Activated CD4-positive, alpha-beta T cell treated with anti-CD3 and anti-CD28 coated beads for 4 hours (primary cell): ENCODE results near the gene ARMS2.
A peak's percentile ranks its signal among the peaks of the same experiment; 100 is the strongest.

Experiments used
- DNase-seq, 2 donors: peaks; one replicate each; pipeline ENCODE4 v3.0.0-alpha.2; 2020

ARMS2 gene, protein sequence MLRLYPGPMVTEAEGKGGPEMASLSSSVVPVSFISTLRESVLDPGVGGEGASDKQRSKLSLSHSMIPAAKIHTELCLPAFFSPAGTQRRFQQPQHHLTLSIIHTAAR

DNA sequence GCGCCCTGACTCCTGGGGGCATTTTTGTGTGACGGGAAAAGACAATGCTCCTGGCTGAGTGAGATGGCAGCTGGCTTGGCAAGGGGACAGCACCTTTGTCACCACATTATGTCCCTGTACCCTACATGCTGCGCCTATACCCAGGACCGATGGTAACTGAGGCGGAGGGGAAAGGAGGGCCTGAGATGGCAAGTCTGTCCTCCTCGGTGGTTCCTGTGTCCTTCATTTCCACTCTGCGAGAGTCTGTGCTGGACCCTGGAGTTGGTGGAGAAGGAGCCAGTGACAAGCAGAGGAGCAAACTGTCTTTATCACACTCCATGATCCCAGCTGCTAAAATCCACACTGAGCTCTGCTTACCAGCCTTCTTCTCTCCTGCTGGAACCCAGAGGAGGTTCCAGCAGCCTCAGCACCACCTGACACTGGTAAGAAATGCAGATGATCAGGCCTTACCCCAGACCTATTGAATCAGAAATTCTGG lies at the start of gene ARMS2:
Gene ARMS2 (plus strand): TSS at position 51 of the 478 bp plus-strand sequence. CDS start 75 bp downstream, at position 126.
- DNase-seq, result no peak

DNA sequence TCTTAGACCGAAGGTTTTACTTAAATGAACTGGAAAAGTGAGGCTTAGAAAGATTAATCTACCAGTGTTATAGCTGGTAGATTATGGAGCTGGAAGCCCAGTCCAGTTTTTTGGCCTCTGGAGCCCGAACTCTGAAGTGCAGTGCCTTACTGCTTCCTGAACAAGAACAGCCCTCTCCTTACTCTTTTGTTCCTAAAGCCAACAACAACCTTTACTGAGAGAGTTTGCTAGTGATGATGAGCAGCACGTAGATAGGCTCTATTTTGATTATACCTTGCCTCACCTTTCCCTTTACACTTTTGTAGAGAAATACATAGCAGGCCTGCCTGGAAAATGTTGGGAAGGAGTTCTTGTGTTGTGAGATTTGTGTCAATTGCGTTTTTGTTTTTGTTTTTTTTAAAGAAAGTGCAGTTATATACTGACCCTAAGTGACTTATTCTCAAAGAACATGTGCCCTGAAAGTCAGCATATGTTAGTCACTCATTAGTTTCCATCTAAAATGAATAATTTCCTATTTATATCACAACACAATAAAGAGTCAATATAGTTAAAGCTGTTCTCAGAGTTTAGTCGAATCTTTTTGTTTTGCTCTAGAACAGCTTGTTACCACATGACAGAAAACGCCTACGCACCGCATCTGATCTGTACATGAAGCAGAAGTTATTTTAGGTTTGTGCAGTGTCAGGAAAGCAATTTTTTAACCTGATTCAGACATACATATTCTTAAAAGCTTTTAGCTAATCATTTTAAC lies 46.9 kb upstream of the ARMS2 start:
- DNase-seq, result peak; percentile 8 to 82

DNA sequence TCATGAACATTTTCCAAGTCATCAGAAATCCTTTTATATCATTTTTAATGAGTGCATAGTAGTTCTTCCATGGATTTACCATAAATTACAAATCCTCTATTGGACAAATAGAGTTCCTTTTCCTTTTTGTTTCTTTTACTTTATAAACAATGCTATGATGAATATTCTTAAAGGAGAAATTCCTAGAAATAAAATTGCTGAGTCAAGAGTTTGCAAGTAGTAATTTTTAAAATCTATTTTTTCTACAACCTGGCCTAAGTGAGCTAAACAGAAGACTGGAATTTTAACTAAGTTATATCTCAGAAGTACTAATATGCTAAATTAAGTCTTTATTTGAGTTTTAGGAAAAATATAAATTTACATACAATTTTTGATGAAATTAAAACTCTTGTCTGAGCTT lies 41.1 kb upstream of the ARMS2 start:
- no peak for DNase-seq

DNA sequence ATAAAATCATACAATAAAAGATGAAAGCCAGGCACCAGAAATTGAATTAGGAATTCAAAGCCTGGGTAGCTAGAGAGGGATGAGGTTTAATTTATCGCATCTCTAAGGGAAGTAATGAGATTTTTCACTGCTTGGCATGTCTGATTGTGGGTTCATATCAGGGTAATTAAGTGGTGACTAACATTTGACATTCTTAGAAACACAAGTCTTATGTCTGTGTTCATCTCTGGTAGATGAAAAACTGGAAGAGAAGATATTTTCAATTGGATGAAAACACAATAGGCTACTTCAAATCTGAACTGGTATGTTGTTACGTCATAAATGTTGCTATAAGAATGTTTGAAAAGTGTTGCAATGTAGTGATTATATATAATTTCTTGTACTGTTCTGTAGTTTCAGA lies 36.8 kb upstream of the ARMS2 start:
- DNase-seq, result no peak

DNA sequence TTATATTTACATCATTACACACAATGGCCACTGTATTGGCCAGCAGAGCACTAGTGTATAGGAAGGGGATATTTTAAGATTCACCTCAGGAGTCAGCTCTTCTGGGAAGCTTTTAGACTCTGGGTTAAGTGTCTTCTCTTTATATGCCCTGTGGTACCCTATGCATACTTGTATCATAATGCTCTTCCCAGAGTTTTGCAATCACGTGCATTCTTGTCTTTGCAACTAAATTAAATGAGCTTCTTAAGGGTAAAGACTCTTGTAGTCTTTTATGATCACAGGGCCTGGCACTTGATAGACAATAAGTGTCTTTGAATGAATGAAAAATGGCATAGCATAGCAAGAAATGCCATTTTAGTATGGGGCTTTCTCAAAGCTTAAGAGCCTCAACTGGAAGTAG lies 35.4 kb upstream of the ARMS2 start:
- no peak for DNase-seq

DNA sequence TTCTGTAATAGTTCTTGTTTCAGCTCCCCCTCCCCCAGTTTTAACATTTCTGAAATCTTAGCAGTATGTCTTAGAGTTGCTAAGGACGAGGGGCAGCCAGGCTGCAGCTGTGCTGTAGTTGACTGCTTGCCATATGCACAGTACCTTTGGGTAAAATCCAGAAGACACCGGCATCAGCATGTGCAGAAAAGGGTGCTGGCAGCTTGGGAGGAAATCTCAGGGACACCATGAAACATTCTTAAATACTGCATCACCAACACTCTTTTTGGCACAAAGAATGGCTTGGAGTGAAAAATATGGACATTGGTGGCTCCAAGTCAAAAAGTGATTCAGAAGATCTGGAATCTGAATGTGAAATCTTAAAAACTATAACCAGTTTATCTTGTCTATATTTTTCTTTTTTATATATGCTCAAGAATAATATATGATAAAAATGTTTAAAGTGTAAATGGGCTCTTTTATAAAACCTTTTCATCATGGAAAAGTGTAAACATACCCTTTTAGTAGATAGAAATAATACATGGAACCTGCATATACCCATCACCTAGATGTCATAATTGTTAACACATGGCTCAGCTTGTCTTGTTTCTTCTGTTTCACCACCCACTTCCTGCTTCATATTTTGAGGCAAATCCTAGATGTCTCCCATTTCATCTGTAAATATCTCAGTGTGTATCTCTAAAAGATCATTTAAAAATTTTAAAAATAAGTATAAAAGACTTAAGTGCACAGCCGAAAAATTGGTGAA lies 34.4 kb upstream of the ARMS2 start:
- DNase-seq, result no peak

DNA sequence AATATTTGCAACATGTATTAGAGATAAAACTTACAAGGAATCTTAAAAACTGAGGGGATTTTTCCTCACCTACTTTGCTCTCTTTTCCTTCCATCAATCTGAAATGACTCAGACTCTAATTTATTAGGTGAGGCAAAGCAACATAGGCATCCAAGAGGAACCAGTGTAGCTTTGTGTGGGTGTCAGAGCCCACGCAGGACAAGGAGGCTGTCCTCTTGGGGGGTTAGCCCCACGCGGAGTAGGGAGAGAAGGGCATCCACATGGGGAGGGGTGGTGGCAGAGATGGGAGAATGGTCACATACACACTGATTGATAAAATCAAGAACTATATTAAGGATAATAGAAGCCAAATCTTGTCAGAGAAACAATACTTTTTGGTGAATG lies 33.8 kb upstream of the ARMS2 start:
- no peak for DNase-seq

DNA sequence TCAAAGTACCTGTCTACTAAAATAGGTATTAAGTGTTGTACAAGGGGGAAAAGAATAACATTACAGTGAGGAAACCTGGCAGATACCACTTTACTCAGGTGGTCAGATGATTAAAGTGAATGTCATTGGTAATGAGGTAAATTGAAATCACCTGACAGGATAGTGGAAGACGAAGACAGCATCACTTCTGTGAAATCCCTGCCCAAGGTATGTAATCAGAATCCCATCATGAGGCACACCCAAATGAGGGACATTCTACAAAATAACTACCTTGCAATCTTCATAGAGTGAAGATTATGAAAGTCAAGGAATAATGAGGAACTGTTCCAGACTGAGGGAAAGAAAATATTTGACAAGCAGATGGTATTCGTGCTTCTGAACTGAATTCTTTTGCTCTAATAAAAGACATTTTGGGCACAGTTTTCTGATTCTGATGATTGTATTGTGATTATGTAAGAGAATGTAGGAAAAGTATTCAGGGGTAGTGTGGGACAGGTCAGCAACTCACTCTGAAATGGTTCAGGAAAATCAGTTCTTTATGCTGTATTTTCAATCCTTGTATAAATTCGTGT lies 33.3 kb upstream of the ARMS2 start:
- no peak for DNase-seq

DNA sequence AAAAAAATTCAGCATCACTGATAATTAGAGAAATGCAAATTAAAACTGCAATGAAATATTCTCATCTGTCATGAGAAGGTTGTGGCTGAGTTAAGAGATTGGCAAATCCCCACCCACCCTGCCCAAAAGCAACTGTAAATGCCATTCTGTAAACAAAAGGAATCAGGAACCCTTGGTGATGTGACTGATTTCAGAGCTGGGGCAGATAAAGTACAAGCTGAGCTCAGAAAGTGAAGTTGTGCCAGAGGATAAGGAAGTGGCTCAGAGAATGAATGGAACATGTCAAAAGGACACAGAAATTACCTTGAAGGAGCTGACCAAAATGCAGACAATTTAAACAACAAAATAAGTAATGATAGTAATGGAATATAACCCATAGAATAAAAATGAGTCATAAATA lies 32.7 kb upstream of the ARMS2 start:
- DNase-seq, result no peak

DNA sequence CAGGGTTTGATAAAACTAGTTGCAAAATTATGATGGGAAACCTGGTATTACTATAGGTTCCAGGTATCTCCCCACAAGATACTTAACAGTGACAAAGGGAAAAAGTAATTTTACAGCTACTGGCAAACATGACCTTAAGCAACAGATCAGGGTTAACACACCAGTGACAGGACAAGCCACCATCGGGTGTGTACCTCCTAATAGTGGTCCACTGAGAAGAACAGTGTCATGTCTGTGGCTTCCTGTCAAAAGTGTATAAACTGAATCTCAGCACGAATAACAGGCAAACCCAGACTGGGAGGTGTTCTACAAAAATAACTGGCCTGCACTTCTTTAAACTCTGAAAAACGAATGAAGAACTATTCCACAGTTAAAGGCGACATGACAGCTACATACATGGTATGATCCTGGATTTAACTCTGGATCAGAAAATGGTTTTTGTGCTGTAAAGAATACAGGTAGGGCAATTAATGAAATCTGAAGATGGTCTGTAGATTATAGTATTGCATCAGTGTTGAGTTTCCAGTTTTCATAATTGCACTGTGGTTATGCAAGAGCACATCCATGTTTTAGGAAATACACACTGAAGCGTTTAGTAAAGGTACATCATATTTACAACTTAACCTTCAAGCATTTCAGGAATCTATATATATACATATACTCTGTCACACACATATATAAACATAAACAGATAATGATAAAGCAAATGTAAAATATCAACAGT lies 32.0 kb upstream of the ARMS2 start:
- peak in 1 of 2 donors; percentile 6 for DNase-seq

DNA sequence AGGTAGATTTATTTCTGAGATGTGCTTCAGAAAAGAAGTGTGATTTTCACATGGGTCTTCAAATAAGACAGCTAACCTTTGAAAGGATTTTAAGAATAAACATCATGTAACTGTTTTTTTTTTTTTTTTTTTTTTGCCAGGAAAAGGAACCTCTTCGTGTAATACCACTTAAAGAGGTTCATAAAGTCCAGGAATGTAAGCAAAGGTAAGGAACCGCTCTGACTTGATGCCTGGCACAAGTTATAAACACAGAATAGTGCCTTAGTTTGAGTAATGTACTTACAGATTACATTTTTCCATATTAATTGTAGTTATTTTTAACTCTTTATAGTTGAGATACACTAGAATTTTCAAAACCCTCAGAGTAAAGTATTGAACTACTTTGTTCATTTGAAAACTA lies 30.4 kb upstream of the ARMS2 start:
- DNase-seq, result no peak

DNA sequence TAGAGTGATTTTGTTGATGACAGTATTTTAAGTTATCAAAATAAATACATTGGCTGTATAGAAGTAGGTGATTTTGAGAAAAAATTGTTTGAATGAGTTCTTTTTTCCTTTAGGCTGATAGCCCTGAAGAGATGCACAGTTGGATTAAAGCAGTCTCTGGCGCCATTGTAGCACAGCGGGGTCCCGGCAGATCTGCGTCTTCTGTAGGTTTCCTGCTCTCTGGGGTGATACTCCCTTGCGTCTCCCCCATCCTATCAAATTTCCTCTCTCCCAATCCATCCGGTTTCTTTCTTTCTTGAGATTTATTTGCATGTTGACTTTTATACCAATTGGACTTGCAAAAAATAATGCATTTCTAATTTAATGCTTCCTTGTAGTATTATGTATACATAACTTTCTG lies 27.6 kb upstream of the ARMS2 start:
- no peak for DNase-seq

DNA sequence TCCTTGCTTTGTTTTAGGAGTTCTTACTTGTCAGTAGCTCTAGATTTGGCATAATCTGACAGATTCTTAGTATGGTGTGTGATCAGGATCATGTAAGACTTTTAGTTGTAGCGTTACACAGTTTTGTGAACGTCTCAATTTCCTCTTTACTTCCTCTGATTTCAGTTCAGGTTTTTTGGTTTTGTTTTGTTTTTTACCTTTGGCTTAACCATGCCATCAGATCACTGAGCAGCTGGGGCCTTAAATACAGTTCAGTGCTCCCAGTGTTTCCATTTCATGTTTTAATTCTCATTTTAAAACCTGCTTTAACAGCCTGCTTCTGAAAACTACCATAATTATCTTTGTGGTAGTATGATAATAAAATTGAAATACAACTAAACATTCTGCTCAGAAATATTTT lies 27.2 kb upstream of the ARMS2 start:
- no peak for DNase-seq

DNA sequence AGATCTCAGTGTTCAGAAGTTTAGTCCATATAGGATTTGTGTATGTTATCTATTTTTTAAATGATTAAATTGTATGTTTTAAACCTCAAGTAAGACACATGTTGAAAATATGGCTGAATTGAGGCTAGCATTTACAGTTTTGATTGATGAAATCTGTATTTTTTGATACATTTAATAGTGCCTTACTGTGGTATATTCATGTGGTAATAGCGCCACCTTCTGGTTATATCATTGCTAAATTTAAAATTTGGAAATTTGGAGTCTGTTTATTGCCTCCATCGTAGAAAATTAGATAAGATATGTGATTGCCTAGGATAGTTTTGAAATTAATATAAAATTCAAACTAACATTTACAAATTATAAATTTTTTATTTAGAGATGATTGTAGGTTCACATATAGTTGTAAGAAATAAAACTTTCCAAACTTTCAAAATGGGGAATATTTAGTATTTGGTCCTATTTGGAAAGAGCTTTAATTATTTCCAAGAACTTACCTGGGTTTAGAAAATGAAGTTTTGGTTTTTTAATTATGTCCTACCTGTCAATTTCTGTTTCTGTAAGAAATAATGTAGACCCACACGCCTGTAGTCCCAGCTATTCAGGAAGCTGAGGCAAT lies 19.1 kb upstream of the ARMS2 start:
- peak in 1 of 2 donors; percentile 8 for DNase-seq

DNA sequence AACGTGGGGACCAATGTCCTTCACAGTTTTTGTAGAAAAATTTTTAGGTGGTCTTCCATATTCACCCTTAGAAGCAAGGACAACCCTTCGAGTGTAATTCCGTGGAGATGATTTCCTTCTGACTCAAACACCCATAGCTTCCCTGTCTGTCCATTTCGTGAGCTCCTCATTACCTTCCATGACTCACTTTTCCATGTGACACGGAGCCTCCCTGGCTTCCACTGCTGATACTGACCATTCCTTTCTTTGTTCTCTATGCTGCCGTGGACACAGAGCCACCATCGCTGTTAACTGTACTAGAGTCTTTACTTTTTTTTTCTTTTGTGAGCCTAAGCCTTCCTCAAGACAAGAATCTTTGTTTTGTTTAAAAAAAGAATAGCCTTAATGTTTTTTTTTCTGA lies 12.5 kb upstream of the ARMS2 start:
- DNase-seq, result no peak

DNA sequence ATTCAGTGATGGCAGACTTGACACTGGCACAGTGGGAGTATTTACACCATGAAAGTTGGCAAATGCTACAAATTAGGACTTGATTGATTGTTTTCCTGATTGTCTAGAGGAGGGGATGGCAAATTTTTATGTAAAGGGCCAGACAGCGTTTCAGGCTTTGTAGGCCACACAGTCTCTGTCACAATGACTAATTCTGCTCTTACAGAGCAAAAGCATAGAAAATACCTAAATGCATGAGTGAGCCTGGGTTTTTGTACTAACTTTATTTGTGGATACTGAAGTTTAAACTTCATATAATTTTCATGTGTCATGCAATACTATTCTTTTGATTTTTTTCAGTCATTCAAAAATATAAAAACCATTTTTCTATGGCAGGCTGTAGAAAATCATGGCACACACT lies 9.0 kb upstream of the ARMS2 start:
- DNase-seq, result no peak

DNA sequence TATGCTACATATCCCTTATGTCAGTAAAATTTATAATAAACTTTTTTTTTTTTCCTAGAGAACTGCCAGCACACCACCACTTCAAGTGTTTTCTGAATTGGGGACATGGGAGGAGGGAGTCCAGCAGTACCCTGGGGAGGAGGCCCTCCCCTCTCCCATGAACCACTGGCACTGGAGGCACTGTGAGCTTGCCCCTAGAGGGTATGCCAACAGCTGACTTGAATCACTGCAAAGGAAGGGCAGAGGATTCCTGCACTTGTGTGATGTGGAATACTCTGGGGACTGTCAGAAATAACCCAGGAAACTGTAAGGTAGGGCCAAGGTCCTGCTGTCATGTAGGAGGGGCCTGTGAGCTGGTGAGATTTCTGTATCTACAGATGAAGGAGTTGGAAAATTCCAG lies 8.5 kb upstream of the ARMS2 start:
- no peak for DNase-seq

DNA sequence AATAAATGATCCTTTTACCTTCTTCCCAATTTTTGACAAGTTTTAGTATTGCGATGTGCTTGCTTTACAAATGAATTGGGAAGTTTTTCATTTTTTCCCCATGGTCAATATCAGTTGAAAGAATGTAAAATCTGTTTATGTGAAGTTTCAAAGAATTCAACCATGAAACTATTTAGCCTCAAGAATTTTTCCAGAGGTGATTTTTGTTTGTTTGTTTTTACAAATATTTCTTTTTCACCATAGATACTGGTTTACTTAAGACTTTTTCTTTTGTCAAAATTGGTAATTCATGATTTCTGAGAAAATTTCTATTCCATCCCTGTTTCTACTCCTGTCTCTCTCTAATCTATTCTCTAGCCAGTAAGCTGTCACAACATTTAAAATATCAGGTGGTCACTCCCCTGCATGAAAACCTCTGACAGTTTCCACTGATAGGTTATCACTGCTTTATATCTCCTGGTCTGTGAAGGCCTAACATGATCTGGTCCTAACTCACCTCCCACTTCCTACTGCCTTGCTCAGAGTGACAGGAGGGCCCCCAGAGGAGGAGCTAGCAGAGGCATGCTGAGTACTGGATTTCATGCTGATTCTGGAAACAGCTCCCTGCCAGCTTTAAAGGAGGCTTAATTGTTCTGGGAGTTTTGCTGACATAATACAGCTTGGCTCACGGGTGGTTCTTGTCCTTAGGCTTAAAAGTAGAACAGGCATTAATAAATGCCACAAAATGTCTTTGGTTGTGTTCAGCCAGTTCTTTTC lies 7.6 kb upstream of the ARMS2 start:
- no peak for DNase-seq

DNA sequence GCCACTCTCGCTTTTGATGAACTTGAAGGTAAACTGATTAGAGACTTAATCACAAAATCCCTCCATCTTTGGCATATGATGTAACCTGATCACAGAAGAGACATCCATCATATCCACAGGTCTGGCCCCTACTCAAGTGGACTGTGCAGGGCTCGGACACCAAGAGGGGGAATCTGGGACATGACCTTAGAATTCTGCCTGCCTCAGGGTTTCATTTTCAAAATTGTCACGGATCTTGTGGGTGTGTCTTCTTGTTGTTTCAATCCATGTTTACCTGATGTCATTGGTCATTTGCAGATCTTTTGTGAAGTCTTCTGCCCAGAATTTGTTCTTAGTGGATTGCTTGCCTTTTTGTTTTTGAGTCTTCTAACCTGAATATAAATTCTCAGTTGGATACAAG lies 5.9 kb upstream of the ARMS2 start:
- no peak for DNase-seq

DNA sequence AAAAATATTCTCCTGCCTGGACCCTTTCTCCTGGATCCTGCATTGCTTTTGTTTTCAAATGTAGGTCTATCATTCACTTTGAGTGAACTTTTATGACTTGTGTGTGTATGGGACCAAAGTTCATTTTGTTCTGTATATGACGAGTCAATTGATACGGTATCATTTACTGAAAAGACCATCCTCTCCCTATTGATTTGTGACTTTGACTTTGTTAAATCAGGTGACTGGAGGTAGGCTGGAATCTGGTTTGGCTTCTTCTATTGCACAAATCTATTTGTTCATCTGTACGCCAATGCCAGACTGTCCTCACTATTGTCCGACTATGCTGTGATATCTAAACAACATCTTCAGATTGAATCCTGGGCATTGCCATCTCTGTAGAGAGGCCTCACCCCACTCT lies 5.3 kb upstream of the ARMS2 start:
- DNase-seq, result no peak

DNA sequence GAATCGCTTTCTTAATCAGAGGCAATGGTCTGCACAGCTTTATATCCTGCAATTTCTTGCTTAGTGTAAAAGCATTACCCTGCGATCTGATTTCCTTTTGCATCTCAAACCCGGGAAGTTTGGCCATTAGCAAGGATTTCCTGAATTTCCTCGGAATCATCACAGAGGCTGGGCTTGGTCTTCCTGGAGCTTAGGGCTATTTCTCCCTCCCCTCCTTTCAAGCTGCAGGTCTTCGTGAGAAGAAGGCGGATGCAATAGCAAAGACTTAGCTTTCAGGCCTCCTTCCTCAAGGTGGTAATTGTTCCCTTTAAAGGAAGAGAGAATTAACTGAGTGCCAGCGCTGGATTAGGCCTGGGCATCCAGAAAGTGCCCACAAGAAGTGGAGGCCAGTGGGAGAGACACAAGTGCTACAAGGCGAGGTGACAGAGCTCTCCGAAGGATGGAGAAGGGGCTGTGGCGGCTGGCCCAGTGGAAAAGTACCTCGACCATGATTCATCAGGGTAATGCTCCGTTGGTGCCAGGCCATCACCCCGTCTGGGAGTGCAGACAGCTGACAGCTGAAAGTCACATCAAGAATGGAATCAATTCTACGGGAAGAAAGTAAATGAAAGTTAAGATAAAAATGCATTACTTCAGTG lies 4.0 kb upstream of the ARMS2 start:
- DNase-seq, result no peak
